Measurements from ENCODE around the gene PCBP2.

Gene PCBP2

GRCh38 chr12:53493610-53494391 is 41.9 kb downstream of the PCBP2 start:
- no peak for DNase-seq (ENCODE audit: low spot score)

GRCh38 chr12:53495903-53496751 is 44.2 kb downstream of the PCBP2 start:
- no peak for DNase-seq (ENCODE audit: low spot score)

- no peak for DNase-seq (ENCODE audit: low spot score)
These were observed 44.8 kb downstream of the PCBP2 start for GRCh38 chr12:53496752-53497032.

- no peak for DNase-seq (ENCODE audit: low spot score)
These were observed 45.6 kb downstream of the PCBP2 start for GRCh38 chr12:53497461-53497860.

GRCh38 chr12:53498235-53498630 is 46.3 kb downstream of the PCBP2 start:
- DNase-seq (ENCODE audit: low spot score): no peak

- peak; percentile 60 for DNase-seq (ENCODE audit: low spot score)
These were observed 47.6 kb downstream of the PCBP2 start, which contains the start of gene MAP3K12 for GRCh38 chr12:53499266-53500141. MAP3K12 (minus strand) TSS chr12:53499458; CDS start chr12:53487391, 12,067 bp downstream.

GRCh38 chr12:53500142-53500775 is 48.4 kb downstream of the PCBP2 start:
- DNase-seq (ENCODE audit: low spot score): no peak

- peak; percentile 99 for DNase-seq (ENCODE audit: low spot score)
These were observed 49.1 kb downstream of the PCBP2 start, which contains the start of gene TARBP2 for GRCh38 chr12:53500776-53501614. TARBP2 (plus strand) TSS chr12:53501283; CDS start chr12:53501409, 126 bp downstream.

GRCh38 chr12:53501615-53502181 is 49.8 kb downstream of the PCBP2 start:
- no peak for DNase-seq (ENCODE audit: low spot score)

GRCh38 chr12:53502331-53502730 is 50.4 kb downstream of the PCBP2 start:
- no peak for DNase-seq (ENCODE audit: low spot score)

GRCh38 chr12:53502983-53503728 is 51.3 kb downstream of the PCBP2 start:
- no peak for DNase-seq (ENCODE audit: low spot score)

- DNase-seq (ENCODE audit: low spot score): no peak
These were observed 52.4 kb downstream of the PCBP2 start for GRCh38 chr12:53504004-53504920.

GRCh38 chr12:53505086-53505485 is 53.2 kb downstream of the PCBP2 start:
- DNase-seq (ENCODE audit: low spot score): no peak

GRCh38 chr12:53505555-53506449 is 53.9 kb downstream of the PCBP2 start:
- no peak for DNase-seq (ENCODE audit: low spot score)

- no peak for DNase-seq (ENCODE audit: low spot score)
These were observed 54.5 kb downstream of the PCBP2 start for GRCh38 chr12:53506450-53506785.

GRCh38 chr12:53506881-53507602 is 55.1 kb downstream of the PCBP2 start, which contains the start of gene NPFF:
NPFF (minus strand) TSS chr12:53507484; CDS start chr12:53507474, 10 bp downstream.
- no peak for DNase-seq (ENCODE audit: low spot score)

- no peak for DNase-seq (ENCODE audit: low spot score)
These were observed 55.6 kb downstream of the PCBP2 start for GRCh38 chr12:53507603-53507885.
